MM.1S (cell line): ENCODE measurements around the gene HSPB9.
A peak's percentile ranks its signal among the peaks of the same experiment; 100 is the strongest.

ENCODE experiments used
- DNase-seq: peaks from one replicate; pipeline ENCODE4 v3.0.0-alpha.2; 2015
- H2AFZ ChIP-seq: fragments of 300-600 bp; sonication (generic); 2 replicates; pipeline ENCODE4 v1.6.0; 2016; ENCODE audit warnings: antibody characterized with exemption, low read length
- H3F3A ChIP-seq: fragments of 300-600 bp; sonication (generic); 2 replicates; pipeline ENCODE4 v1.6.1; 2016; ENCODE audit warnings: mild to moderate bottlenecking, antibody characterized with exemption, low read length, moderate library complexity, mixed read lengths; ENCODE audit not compliant: insufficient read depth
- H3K27ac ChIP-seq: fragments of 300-600 bp; sonication (generic); 2 replicates; pipeline ENCODE4 v1.5.1; 2016; ENCODE audit warnings: mild to moderate bottlenecking, low read length
- H3K27me3 ChIP-seq: fragments of 300-600 bp; sonication (generic); replicated peaks from 2 replicates; pipeline ENCODE4 v1.6.0; 2016; ENCODE audit warnings: low read length; ENCODE audit not compliant: insufficient read depth
- H3K36me3 ChIP-seq: fragments of 300-600 bp; sonication (generic); replicated peaks from 2 replicates; pipeline ENCODE4 v1.6.1; 2016; ENCODE audit warnings: mild to moderate bottlenecking, low read length, mixed read lengths; ENCODE audit not compliant: insufficient read depth
- H3K4me1 ChIP-seq: fragments of 300-600 bp; sonication (generic); 2 replicates; pipeline ENCODE4 v1.6.1; 2016; ENCODE audit warnings: low read length, mixed read lengths
- H3K4me2 ChIP-seq: fragments of 300-600 bp; sonication (generic); 2 replicates; pipeline ENCODE4 v1.6.0; 2016; ENCODE audit warnings: low read depth, low read length
- H3K4me3 ChIP-seq: fragments of 300-600 bp; sonication (generic); 2 replicates; pipeline ENCODE4 v1.5.1; 2016; ENCODE audit warnings: low read length, mixed read lengths
- H3K79me2 ChIP-seq: fragments of 300-600 bp; sonication (generic); 2 replicates; pipeline ENCODE4 v1.6.1; 2016; ENCODE audit warnings: mixed run types, low read length, mixed read lengths
- H3K9ac ChIP-seq: fragments of 300-600 bp; sonication (generic); 2 replicates; pipeline ENCODE4 v1.6.1; 2016; ENCODE audit warnings: low read length, mixed read lengths
- H3K9me2 ChIP-seq: fragments of 300-600 bp; sonication (generic); replicated peaks from 2 replicates; pipeline ENCODE4 v1.6.1; 2016; ENCODE audit warnings: mild to moderate bottlenecking, low read length, mixed read lengths; ENCODE audit not compliant: insufficient read depth
- H3K9me3 ChIP-seq: fragments of 300-600 bp; sonication (generic); replicated peaks from 2 replicates; pipeline ENCODE4 v1.6.1; 2016; ENCODE audit warnings: mild to moderate bottlenecking, low read length, mixed read lengths; ENCODE audit not compliant: insufficient read depth
- H4K20me1 ChIP-seq: fragments of 300-600 bp; sonication (generic); 2 replicates; pipeline ENCODE4 v1.6.1; 2016; ENCODE audit warnings: mild to moderate bottlenecking, low read length, moderate library complexity, mixed read lengths; ENCODE audit not compliant: insufficient read depth
- CTCF ChIP-seq: fragments of 300-600 bp; sonication (generic); IDR thresholded peaks from 2 replicates; pipeline ENCODE4 v1.5.1; 2016; ENCODE audit warnings: antibody characterized with exemption, low read length, mixed read lengths
- EZH2 ChIP-seq: fragments of 300-600 bp; sonication (generic); optimal IDR thresholded peaks from 2 replicates; pipeline ENCODE3; 2017; ENCODE audit warnings: low read depth, mild to moderate bottlenecking, antibody characterized with exemption, low read length, mixed read lengths
- EZH2phosphoT487 ChIP-seq: fragments of 300-600 bp; sonication (generic); IDR thresholded peaks from 2 replicates; pipeline ENCODE4 v1.6.1; 2018; ENCODE audit warnings: antibody characterized with exemption, low read length

Gene HSPB9

GRCh38 chr17:42122371-42123303 lies at the start of gene HSPB9:
TSS of gene HSPB9 (plus strand) at chr17:42122804. CDS start at chr17:42122851, 47 bp downstream.
- no peaks in the 10 kb centered on the region for H3F3A ChIP-seq
- H3K4me1 ChIP-seq, result peaks cover 12% of the 10 kb centered on the region
- H3K4me3 ChIP-seq, result no peak within 1 kb of the TSS
- H3K9me3 ChIP-seq, result no peaks in the 10 kb centered on the region
- no peaks in the 10 kb centered on the region for H3K27me3 ChIP-seq
- H3K9me2 ChIP-seq, result no peaks in the 10 kb centered on the region
- peak within 1 kb of the TSS; percentile 62; the same call in 1 of the 2 replicates for H2AFZ ChIP-seq
- H3K9ac ChIP-seq, result no peak within 1 kb of the TSS
- no peaks in the 10 kb centered on the region for H4K20me1 ChIP-seq
- H3K79me2 ChIP-seq, result peaks cover 9% of the 10 kb centered on the region
- H3K4me2 ChIP-seq, result peak within 1 kb of the TSS; percentile 99; the same call in 1 of the 2 replicates
- H3K36me3 ChIP-seq, result no peaks in the 10 kb centered on the region
- TF ChIP-seq EZH2, result no peak
- no peak for TF ChIP-seq EZH2phosphoT487
- no peak for TF ChIP-seq CTCF
- no peak for DNase-seq
- H3K27ac ChIP-seq, result no peak within 1 kb of the TSS

GRCh38 chr17:42075789-42076188 lies 46.8 kb upstream of the HSPB9 start:
- no peaks in the 10 kb centered on the region for H3F3A ChIP-seq
- no peaks in the 10 kb centered on the region for H3K9me2 ChIP-seq
- no peak overlapping the region for H3K27ac ChIP-seq
- no peak overlapping the region for H3K9ac ChIP-seq
- no peaks in the 10 kb centered on the region for H3K36me3 ChIP-seq
- H3K4me3 ChIP-seq, result no peak overlapping the region
- no peak for TF ChIP-seq EZH2
- no peak for TF ChIP-seq CTCF
- no peak for TF ChIP-seq EZH2phosphoT487
- no peak overlapping the region for H3K4me2 ChIP-seq
- no peaks in the 10 kb centered on the region for H3K4me1 ChIP-seq
- no peak for DNase-seq
- no peaks in the 10 kb centered on the region for H4K20me1 ChIP-seq
- no peak overlapping the region for H2AFZ ChIP-seq
- peaks cover 19% of the 10 kb centered on the region for H3K27me3 ChIP-seq
- H3K79me2 ChIP-seq, result no peaks in the 10 kb centered on the region
- H3K9me3 ChIP-seq, result no peaks in the 10 kb centered on the region

- H3K4me3 ChIP-seq, result no peak overlapping the region
- peaks cover 7% of the 10 kb centered on the region for H3K27me3 ChIP-seq
- no peaks in the 10 kb centered on the region for H3K4me1 ChIP-seq
- no peaks in the 10 kb centered on the region for H3K79me2 ChIP-seq
- H3K9me3 ChIP-seq, result no peaks in the 10 kb centered on the region
- no peak overlapping the region for H3K4me2 ChIP-seq
- no peaks in the 10 kb centered on the region for H3K36me3 ChIP-seq
- DNase-seq, result no peak
- H3K9ac ChIP-seq, result no peak overlapping the region
- H3K9me2 ChIP-seq, result no peaks in the 10 kb centered on the region
- H2AFZ ChIP-seq, result no peak overlapping the region
- no peak overlapping the region for H3K27ac ChIP-seq
- no peaks in the 10 kb centered on the region for H4K20me1 ChIP-seq
- no peak for TF ChIP-seq EZH2phosphoT487
- TF ChIP-seq EZH2, result no peak
- TF ChIP-seq CTCF, result no peak
- no peaks in the 10 kb centered on the region for H3F3A ChIP-seq
Measured at GRCh38 chr17:42076797-42077559, 45.6 kb upstream of the HSPB9 start.
